PC-3 (cell line): Measurements from ENCODE around the gene TMEM168.

Experiments
- EZH2 ChIP-seq: fragments of 300-600 bp; sonication (generic); IDR thresholded peaks from one replicate; pipeline ENCODE4 v1.6.1; 2017; ENCODE audit warnings: antibody characterized with exemption, mild to moderate bottlenecking, low read length; ENCODE audit not compliant: unreplicated experiment
- EZH2phosphoT487 ChIP-seq: fragments of 300-600 bp; sonication (generic); IDR thresholded peaks from 2 replicates; pipeline ENCODE4 v1.6.1; 2018; ENCODE audit warnings: mild to moderate bottlenecking, antibody characterized with exemption, low read length, borderline replicate concordance
- TF ChIP-seq, protein P1 (sequence below): fragments of 300-600 bp; sonication (generic); conservative IDR thresholded peaks from 2 replicates; pipeline ENCODE4 v1.5.1; 2017; ENCODE audit warnings: antibody characterized with exemption, low read depth, mild to moderate bottlenecking, low read length

DNA sequence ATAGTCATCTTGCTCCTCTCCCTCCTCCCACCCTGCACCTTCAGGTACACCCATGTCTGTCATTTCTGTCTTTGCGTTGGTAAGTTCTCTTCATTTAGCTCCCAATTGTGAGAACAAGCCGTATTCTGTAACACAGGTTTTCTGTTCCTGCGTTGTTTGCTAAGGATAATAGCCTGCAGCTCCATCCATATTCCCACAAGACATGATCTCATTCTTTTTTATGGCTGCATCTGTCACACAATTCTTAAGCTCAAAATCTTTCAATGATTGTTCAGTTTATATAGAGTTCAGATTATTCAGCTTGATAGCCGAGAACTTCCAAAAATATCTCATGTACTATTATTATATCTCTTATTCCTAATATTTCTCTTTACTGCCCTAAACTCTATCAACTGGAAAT, 16.0 kb upstream of the TMEM168 start:
- TF ChIP-seq EZH2 (no peak), EZH2phosphoT487 (no peak)
- TF ChIP-seq, protein P1, sequence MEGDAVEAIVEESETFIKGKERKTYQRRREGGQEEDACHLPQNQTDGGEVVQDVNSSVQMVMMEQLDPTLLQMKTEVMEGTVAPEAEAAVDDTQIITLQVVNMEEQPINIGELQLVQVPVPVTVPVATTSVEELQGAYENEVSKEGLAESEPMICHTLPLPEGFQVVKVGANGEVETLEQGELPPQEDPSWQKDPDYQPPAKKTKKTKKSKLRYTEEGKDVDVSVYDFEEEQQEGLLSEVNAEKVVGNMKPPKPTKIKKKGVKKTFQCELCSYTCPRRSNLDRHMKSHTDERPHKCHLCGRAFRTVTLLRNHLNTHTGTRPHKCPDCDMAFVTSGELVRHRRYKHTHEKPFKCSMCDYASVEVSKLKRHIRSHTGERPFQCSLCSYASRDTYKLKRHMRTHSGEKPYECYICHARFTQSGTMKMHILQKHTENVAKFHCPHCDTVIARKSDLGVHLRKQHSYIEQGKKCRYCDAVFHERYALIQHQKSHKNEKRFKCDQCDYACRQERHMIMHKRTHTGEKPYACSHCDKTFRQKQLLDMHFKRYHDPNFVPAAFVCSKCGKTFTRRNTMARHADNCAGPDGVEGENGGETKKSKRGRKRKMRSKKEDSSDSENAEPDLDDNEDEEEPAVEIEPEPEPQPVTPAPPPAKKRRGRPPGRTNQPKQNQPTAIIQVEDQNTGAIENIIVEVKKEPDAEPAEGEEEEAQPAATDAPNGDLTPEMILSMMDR = no peak
